SU-DHL-6 (cell line): ENCODE data around the gene RIPOR2.

ENCODE experiments used
- EZH2phosphoT487 ChIP-seq: fragments of 200-600 bp; sonication (generic), shearing (Covaris generic); conservative IDR thresholded peaks from 2 replicates; pipeline ENCODE4 v1.6.1; 2018; ENCODE audit warnings: mild to moderate bottlenecking, antibody characterized with exemption, low read length, moderate library complexity, mixed read lengths
- TF ChIP-seq, protein P1 (sequence below): fragments of 200-600 bp; sonication (generic); IDR thresholded peaks from one replicate; pipeline ENCODE4 v1.5.1; 2017; ENCODE audit warnings: antibody characterized with exemption, mild to moderate bottlenecking, low read length, moderate library complexity; ENCODE audit not compliant: insufficient read depth, poor library complexity, severe bottlenecking

DNA sequence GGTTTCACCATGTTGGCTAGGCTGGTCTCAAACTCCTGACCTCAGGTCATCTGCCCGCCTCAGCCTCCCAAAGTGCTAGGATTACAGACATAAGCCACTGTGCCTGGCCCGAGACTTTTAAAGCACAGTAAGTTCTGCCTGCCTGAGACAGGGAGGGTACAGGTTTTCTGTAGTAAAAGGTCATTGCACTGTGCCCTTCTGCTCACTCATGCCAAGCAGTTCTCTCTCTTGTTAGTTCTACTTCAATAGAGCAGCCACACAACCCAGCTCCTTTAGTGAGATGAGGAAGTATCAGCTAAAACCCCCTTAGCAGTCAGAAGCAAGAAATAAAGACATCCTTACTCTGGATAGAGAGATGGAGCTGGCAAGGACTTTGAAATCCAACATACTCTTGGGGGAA is 84.7 kb downstream of the RIPOR2 start:
- TF ChIP-seq, protein P1, sequence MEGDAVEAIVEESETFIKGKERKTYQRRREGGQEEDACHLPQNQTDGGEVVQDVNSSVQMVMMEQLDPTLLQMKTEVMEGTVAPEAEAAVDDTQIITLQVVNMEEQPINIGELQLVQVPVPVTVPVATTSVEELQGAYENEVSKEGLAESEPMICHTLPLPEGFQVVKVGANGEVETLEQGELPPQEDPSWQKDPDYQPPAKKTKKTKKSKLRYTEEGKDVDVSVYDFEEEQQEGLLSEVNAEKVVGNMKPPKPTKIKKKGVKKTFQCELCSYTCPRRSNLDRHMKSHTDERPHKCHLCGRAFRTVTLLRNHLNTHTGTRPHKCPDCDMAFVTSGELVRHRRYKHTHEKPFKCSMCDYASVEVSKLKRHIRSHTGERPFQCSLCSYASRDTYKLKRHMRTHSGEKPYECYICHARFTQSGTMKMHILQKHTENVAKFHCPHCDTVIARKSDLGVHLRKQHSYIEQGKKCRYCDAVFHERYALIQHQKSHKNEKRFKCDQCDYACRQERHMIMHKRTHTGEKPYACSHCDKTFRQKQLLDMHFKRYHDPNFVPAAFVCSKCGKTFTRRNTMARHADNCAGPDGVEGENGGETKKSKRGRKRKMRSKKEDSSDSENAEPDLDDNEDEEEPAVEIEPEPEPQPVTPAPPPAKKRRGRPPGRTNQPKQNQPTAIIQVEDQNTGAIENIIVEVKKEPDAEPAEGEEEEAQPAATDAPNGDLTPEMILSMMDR, result no peak
- no peak for TF ChIP-seq EZH2phosphoT487
